ENCODE results near the gene F12. TPM values are rescaled to one million over a fixed set of nuclear protein-coding genes. Genes with fewer than 3 reads are reported as not detected.

The F12 gene
- total RNA-seq, 2 experiments from 2014 or later: 3.8 TPM; not detected in 1

DNA sequence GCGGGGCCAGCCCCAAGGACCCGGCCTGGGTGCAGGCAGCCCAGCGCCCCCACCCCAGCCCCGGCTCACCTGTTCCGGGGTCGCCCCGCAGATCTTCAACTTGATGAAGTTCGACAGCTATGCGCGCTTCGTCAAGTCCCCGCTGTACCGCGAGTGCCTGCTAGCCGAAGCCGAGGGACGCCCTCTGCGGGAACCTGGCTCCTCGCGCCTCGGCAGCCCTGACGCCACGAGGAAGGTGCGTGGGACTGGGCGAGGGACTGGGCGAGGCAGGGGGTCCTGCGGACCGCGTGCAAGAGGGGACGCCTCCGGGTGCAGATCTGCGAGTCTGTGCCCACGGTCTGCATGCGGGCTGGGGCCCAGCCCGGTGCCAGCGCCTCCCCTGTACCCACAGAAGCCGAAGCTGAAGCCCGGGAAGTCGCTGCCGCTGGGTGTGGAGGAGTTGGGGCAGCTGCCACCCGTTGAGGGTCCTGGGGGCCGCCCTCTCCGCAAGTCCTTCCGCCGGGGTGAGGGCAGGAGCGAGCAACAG lies 42.0 kb downstream of the F12 start:
- peaks cover 9% of the 10 kb centered on the region; the same call in 1 of the 2 replicates for H3K79me2 ChIP-seq (ENCODE audit: insufficient read depth, low read depth, low read length)
- no peak for DNase-seq (ENCODE audit: low spot score)
- CTCF ChIA-PET (ENCODE audit: unreplicated experiment): no interaction called here
- H3K4me2 ChIP-seq (ENCODE audit: low read length): no peak overlapping the region
- H3K4me3 ChIP-seq (ENCODE audit: low read depth, low read length, poor library complexity, severe bottlenecking): no peak overlapping the region
- H4K20me1 ChIP-seq (ENCODE audit: insufficient read depth, low read length): no peaks in the 10 kb centered on the region
- no peak overlapping the region for H2AFZ ChIP-seq (ENCODE audit: low read length)
- intact Hi-C loops (cut with micrococcal nuclease; ENCODE audit: unreplicated experiment): no loop called here
- BruUV-seq (replicated peaks): no TSS peak
- no peaks in the 10 kb centered on the region for H3K9me2 ChIP-seq (ENCODE audit: insufficient read depth, low read length)
- H3K27ac ChIP-seq (ENCODE audit: low read depth, low read length, poor library complexity, severe bottlenecking): no peak overlapping the region
- peaks cover 61% of the 10 kb centered on the region for H3K4me1 ChIP-seq (ENCODE audit: insufficient read depth, low read length, poor library complexity, severe bottlenecking)
- no peaks in the 10 kb centered on the region for H3K9me3 ChIP-seq (ENCODE audit: low read length)
- POLR2A ChIA-PET: interaction anchor here (0.7 kb wide), 1 partner anchor 52 kb away, joined by 3 read pairs; no protein-coding TSS in a partner anchor
- peaks cover 36% of the 10 kb centered on the region for H3K36me3 ChIP-seq (ENCODE audit: insufficient read depth, low read length)
- TF ChIP-seq, protein P1, sequence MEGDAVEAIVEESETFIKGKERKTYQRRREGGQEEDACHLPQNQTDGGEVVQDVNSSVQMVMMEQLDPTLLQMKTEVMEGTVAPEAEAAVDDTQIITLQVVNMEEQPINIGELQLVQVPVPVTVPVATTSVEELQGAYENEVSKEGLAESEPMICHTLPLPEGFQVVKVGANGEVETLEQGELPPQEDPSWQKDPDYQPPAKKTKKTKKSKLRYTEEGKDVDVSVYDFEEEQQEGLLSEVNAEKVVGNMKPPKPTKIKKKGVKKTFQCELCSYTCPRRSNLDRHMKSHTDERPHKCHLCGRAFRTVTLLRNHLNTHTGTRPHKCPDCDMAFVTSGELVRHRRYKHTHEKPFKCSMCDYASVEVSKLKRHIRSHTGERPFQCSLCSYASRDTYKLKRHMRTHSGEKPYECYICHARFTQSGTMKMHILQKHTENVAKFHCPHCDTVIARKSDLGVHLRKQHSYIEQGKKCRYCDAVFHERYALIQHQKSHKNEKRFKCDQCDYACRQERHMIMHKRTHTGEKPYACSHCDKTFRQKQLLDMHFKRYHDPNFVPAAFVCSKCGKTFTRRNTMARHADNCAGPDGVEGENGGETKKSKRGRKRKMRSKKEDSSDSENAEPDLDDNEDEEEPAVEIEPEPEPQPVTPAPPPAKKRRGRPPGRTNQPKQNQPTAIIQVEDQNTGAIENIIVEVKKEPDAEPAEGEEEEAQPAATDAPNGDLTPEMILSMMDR (conservative IDR thresholded peaks at IDR 0.05; ENCODE audit: low read length): no peak
- TF ChIP-seq EZH2phosphoT487 (IDR thresholded peaks at IDR 0.05; ENCODE audit: borderline replicate concordance, low read depth, low read length): no peak

DNA sequence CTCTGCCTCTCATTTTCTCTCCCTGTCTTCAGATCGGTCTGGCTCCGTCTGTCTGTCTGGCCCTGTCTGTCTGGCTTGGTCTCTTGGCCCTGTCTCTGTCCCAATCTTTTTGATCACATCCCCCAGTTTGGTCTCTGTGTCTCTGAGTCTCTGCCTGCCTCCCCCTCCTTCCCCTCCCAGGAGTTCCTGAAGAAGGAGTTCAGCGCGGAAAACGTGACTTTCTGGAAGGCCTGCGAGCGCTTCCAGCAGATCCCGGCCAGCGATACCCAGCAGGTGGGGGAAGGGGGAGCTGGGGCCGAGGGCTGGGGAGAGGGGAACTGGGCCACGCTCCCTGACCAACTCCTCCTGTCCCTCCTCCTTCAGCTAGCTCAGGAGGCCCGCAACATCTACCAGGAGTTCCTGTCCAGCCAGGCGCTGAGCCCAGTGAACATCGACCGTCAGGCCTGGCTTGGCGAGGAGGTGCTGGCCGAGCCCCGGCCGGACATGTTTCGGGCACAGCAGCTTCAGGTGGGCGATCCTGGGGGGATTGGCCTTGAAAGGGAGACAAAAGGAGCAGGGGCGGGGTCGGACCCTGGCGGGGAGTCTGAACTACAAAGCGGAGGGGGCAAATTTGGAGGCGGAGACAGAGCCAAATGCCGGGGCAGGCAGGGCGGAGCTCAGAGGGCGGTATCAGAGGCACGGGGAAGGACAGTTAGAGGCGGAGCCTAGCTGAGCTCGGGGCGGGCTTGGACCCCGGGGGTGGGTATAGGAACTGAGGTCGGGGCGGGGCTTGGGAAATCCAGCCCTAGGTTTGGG lies 42.6 kb downstream of the F12 start:
- Histone ChIP-seq H3K27ac (ENCODE audit: low read depth, low read length, poor library complexity, severe bottlenecking) (no peak overlapping the region), H4K20me1 (ENCODE audit: insufficient read depth, low read length) (no peaks in the 10 kb centered on the region), H3K36me3 (ENCODE audit: insufficient read depth, low read length) (peaks cover 30% of the 10 kb centered on the region), H3K79me2 (ENCODE audit: insufficient read depth, low read depth, low read length) (peaks cover 9% of the 10 kb centered on the region; the same call in 1 of the 2 replicates), H2AFZ (ENCODE audit: low read length) (no peak overlapping the region), H3K4me3 (ENCODE audit: low read depth, low read length, poor library complexity, severe bottlenecking) (no peak overlapping the region), H3K9me2 (ENCODE audit: insufficient read depth, low read length) (no peaks in the 10 kb centered on the region), H3K4me2 (ENCODE audit: low read length) (no peak overlapping the region), H3K4me1 (ENCODE audit: insufficient read depth, low read length, poor library complexity, severe bottlenecking) (peaks cover 61% of the 10 kb centered on the region), H3K9me3 (ENCODE audit: low read length) (no peaks in the 10 kb centered on the region)
- TF ChIP-seq EZH2phosphoT487 (IDR thresholded peaks at IDR 0.05; ENCODE audit: borderline replicate concordance, low read depth, low read length): no peak
- TF ChIP-seq, protein P1 (conservative IDR thresholded peaks at IDR 0.05; ENCODE audit: low read length): no peak
- no TSS peak for BruUV-seq (replicated peaks)
- intact Hi-C loops (cut with micrococcal nuclease; ENCODE audit: unreplicated experiment): no loop called here
- CTCF ChIA-PET (ENCODE audit: unreplicated experiment): interaction anchor here (0.6 kb wide), 1 partner anchor 78 kb away, joined by 3 read pairs; no protein-coding TSS in a partner anchor
- POLR2A ChIA-PET: interaction anchor here (0.7 kb wide), 1 partner anchor 53 kb away, joined by 3 read pairs; no protein-coding TSS in a partner anchor
- no peak for DNase-seq (ENCODE audit: low spot score)
